SK-N-SH (cell line): ENCODE data around the gene ASTN2.

Experiments
- ELF1 ChIP-seq: IDR thresholded peaks from 2 replicates; pipeline ENCODE4 v1.4.0; 2012
- EP300 ChIP-seq, 2 experiments: IDR thresholded peaks; 2 replicates each; pipeline versions ENCODE4 v1.4.0 to v1.6.1; 2012; ENCODE audit warnings: borderline replicate concordance in 1 of 2, low read depth in 1 of 2, low read length in 1 of 2
- FOSL2 ChIP-seq: IDR thresholded peaks from 2 replicates; pipeline ENCODE4 v1.4.0; 2012; ENCODE audit warnings: low read depth, mild to moderate bottlenecking, moderate library complexity, borderline replicate concordance
- FOXM1 ChIP-seq: IDR thresholded peaks from 2 replicates; pipeline ENCODE4 v1.4.0; 2012; ENCODE audit warnings: low read depth, mild to moderate bottlenecking
- GATA2 ChIP-seq: sonication (generic); formaldehyde crosslinking; IDR thresholded peaks from 2 replicates; pipeline ENCODE4 v1.5.0; 2020; ENCODE audit warnings: mild to moderate bottlenecking, missing genetic modification reagents
- MEF2A ChIP-seq: IDR thresholded peaks from 2 replicates; pipeline ENCODE4 v1.4.0; 2012; ENCODE audit warnings: low read depth, borderline replicate concordance
- POLR2AphosphoS5 ChIP-seq: IDR thresholded peaks from 2 replicates; pipeline ENCODE4 v1.6.1; 2012; ENCODE audit warnings: low read depth, low read length
- RAD21 ChIP-seq: IDR thresholded peaks from 2 replicates; pipeline ENCODE4 v1.6.1; 2012; ENCODE audit warnings: mild to moderate bottlenecking, low read length
- RCOR1 ChIP-seq: fragments of 150-350 bp; IDR thresholded peaks from 2 replicates; pipeline ENCODE4 v1.6.1; 2017; ENCODE audit warnings: antibody characterized with exemption, low read length
- SIN3A ChIP-seq: IDR thresholded peaks from 2 replicates; pipeline ENCODE4 v1.6.1; 2012; ENCODE audit warnings: low read depth, mild to moderate bottlenecking, low read length, moderate library complexity, borderline replicate concordance
- TF ChIP-seq, protein P1 (sequence below): fragments of 200-600 bp; sonication (generic); IDR thresholded peaks from 2 replicates; pipeline ENCODE4 v1.6.1; 2017; ENCODE audit warnings: antibody characterized with exemption, mild to moderate bottlenecking, moderate library complexity
- TF ChIP-seq, protein P2 (sequence below): IDR thresholded peaks from 2 replicates; pipeline ENCODE4 v1.6.1; 2012; ENCODE audit warnings: mild to moderate bottlenecking, low read depth, low read length, moderate library complexity
- TF ChIP-seq, protein P3 (sequence below): IDR thresholded peaks from 2 replicates; pipeline ENCODE4 v1.4.0; 2012; ENCODE audit warnings: low read depth, borderline replicate concordance

DNA sequence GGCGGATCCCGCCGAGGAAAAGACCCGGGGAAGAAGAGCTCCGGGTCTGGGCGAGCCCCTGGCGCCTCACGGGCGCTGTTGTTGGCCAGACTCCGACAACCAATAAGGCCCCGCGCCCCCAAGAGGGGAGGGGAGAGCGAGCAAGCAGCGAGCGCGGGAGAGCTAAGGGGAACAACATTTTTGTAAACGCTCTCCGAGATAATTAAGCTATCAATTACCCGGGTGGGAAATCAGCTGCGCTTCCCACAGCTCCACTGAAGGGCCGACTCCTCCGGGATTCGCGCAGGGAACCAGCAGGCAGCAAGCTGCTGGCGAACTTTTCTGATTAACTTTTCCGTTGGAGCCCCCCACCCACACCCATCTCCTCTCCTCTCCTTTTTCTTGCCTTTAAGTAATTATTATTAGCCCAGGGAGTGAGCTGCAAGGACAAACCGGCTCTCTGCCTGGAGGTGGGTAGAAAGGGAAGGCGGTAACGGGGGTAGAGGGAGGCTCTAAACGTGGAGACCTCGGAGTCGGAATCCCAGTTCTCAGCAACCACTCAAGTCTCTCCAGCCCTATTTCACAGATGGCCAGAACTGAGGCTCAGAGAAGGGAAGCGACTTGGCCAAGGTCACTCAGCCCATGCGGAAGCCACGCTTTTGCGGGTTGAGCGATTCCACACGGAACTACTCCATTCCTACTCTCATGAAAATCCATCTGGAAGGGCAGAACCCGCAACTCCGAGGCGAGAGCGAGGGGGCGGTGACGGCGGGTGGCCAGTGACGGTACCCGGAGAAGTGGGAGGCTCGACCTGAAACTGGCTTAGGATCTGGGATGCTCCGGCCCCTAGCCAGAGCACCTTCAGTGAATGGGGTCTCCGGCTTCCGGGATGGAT, 1.3 kb downstream of the ASTN2 start:
- TF ChIP-seq, protein P1, sequence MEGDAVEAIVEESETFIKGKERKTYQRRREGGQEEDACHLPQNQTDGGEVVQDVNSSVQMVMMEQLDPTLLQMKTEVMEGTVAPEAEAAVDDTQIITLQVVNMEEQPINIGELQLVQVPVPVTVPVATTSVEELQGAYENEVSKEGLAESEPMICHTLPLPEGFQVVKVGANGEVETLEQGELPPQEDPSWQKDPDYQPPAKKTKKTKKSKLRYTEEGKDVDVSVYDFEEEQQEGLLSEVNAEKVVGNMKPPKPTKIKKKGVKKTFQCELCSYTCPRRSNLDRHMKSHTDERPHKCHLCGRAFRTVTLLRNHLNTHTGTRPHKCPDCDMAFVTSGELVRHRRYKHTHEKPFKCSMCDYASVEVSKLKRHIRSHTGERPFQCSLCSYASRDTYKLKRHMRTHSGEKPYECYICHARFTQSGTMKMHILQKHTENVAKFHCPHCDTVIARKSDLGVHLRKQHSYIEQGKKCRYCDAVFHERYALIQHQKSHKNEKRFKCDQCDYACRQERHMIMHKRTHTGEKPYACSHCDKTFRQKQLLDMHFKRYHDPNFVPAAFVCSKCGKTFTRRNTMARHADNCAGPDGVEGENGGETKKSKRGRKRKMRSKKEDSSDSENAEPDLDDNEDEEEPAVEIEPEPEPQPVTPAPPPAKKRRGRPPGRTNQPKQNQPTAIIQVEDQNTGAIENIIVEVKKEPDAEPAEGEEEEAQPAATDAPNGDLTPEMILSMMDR = no peak
- TF ChIP-seq RCOR1 (no peak), RAD21 (0 out of 2 replicates have a peak, but pooled peaks have one; percentile 15), SIN3A (no peak), EP300 (IDR thresholded peaks at IDR 0.05; ENCODE audit: borderline replicate concordance in 1 of 2, low read depth in 1 of 2, low read length in 1 of 2) (no peak), FOSL2 (no peak), FOXM1 (no peak), GATA2 (CRISPR knock-in tag) (no peak), POLR2AphosphoS5 (no peak), ELF1 (no peak), MEF2A (no peak)
- TF ChIP-seq, protein P2, sequence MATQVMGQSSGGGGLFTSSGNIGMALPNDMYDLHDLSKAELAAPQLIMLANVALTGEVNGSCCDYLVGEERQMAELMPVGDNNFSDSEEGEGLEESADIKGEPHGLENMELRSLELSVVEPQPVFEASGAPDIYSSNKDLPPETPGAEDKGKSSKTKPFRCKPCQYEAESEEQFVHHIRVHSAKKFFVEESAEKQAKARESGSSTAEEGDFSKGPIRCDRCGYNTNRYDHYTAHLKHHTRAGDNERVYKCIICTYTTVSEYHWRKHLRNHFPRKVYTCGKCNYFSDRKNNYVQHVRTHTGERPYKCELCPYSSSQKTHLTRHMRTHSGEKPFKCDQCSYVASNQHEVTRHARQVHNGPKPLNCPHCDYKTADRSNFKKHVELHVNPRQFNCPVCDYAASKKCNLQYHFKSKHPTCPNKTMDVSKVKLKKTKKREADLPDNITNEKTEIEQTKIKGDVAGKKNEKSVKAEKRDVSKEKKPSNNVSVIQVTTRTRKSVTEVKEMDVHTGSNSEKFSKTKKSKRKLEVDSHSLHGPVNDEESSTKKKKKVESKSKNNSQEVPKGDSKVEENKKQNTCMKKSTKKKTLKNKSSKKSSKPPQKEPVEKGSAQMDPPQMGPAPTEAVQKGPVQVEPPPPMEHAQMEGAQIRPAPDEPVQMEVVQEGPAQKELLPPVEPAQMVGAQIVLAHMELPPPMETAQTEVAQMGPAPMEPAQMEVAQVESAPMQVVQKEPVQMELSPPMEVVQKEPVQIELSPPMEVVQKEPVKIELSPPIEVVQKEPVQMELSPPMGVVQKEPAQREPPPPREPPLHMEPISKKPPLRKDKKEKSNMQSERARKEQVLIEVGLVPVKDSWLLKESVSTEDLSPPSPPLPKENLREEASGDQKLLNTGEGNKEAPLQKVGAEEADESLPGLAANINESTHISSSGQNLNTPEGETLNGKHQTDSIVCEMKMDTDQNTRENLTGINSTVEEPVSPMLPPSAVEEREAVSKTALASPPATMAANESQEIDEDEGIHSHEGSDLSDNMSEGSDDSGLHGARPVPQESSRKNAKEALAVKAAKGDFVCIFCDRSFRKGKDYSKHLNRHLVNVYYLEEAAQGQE = no peak
- TF ChIP-seq, protein P3, sequence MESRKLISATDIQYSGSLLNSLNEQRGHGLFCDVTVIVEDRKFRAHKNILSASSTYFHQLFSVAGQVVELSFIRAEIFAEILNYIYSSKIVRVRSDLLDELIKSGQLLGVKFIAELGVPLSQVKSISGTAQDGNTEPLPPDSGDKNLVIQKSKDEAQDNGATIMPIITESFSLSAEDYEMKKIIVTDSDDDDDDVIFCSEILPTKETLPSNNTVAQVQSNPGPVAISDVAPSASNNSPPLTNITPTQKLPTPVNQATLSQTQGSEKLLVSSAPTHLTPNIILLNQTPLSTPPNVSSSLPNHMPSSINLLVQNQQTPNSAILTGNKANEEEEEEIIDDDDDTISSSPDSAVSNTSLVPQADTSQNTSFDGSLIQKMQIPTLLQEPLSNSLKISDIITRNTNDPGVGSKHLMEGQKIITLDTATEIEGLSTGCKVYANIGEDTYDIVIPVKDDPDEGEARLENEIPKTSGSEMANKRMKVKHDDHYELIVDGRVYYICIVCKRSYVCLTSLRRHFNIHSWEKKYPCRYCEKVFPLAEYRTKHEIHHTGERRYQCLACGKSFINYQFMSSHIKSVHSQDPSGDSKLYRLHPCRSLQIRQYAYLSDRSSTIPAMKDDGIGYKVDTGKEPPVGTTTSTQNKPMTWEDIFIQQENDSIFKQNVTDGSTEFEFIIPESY = no peak
